GM19324 (cell line): ENCODE data around the gene OSBPL10.

ENCODE experiments used
- ATAC-seq: cut with Tn5 transposase; IDR thresholded peaks from one replicate; pipeline ENCODE4 v1.9.1; 2021; ENCODE audit warnings: mild to moderate bottlenecking, moderate library complexity; ENCODE audit not compliant: unreplicated experiment, low FRiP score

Gene OSBPL10

DNA sequence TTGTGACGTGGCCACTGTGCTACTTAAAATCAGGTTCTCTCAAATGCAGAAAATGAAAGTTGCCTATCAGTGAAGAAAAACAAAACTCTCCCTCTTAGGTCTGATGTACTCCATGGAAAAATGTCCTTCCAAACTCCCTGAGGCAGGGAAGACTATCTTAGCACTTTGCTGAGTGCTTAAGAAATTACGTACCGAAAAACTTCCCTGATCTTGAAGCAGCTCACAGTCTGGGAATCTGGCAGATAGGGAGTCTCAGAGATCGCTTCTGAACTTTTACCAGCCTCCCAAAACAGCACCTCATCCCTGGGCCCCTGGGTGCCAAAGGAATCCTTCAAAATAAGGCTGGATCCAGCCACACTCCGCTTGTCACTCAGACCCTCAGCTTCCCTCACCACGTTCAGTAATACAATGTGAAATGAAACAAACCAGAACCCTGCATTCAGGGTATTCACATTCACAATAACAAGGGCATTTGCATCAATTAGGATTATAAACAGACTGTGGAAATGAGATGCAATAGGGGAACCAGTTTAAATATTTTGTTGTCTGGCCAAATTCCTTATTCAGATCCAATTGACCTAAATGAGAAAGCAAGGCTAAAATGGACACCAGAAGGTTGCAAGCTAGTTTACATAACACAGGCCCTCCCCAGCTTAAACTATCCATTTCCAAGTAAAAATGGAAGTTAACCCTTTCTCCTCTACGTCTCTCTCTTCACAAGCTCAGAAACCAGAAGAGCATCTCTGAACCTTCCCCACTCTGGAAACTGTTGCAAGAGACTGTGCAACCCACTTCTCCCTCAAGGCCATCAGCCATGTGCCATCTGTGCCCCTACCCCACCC, 20.9 kb downstream of the OSBPL10 start:
- ATAC-seq = no peak

DNA sequence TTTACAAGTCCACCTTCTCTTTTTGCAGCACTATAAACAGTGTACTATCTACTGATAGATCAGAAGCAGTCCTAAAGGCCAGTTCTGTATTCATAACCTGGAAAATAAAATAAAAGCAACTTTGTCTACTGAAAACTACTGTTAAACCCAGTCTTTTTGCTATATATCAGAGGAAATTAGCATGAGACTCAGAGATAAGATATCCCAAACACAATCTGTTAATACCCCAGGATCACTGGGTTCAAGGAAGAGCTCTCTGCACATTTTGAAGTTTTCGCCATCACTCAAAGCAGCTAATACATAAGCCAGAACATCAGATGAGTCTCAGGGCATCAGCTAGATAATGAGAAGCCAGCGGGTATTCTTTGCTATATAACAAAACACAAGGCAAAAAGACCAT, 21.8 kb downstream of the OSBPL10 start:
- ATAC-seq = no peak

DNA sequence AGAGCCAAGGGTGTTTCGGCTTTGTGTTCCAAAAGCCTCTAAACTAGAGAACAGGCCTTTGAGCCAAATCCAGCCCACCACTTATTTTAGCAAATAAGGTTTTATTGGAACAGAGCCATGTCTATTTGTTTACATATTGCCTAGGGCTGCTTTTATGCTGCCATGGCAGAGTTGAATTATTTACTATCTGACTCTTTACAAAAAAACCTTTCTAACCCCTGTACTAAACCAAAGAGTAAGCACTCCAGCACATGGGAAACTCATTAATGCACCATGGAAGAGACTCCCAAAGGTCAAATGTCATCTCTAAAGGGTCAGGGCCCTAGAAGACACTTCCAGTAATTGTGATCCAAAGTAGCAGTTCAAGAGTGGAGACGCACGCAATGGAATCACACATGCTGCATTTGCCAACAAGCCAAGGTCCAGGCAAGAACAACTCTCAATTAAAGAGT, 22.3 kb downstream of the OSBPL10 start:
- ATAC-seq = no peak

DNA sequence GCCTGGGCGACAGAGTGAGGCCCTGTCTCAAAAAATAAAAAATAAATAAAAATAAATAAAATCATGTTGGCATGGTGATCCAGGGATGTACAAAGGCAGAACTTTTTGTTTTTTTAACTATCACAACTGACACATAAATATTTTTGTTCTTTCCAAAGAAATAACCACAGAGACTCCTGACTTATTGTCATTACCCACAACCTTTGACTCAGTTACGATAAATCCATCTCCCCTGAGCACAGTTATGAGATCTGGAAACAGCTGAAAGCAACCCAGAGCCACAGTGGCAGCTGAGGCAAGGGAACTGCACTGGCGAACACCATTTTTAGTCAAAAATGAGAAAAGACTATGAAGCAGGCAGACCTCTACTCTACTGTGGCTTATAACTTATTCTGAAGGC, 24.0 kb downstream of the OSBPL10 start:
- ATAC-seq = no peak

DNA sequence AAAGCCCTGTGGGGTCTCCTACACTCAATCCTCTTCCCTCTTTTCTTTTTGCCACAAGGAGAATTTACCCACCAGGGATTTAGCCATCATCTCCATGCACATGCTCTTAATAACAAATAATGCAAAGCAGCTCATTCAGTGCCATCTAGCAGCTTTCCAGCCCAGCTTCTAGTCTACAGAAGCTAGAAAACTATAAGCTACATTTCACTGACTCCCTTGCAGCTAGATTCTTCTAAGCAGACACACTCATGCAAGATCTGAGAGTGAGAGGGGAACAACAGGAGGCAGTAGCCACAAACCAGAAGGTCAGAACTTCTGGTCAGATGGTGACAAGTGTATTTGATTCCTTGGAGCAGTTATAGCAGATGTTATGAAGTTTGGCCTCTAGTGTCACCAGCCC, 25.5 kb downstream of the OSBPL10 start:
- no peak for ATAC-seq

DNA sequence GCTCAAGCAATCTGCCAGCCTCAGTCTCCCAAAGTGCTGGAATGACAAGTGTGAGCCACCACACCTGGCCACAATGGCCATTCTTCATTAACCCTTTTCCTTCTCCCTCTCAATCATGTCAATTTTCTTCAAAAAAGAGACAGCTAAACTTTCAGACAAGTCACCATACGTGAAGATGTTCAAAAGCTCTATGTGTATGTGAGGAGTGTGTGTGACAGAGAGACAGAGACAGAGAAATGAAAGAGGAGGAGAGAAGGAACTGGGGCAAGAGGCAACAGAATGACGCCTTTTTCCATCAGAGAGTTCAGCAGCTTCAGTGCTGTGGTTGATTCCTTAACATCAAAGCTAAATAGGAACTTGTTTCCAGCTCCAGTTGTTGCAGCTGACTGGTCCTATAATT, 27.4 kb downstream of the OSBPL10 start:
- ATAC-seq = no peak

DNA sequence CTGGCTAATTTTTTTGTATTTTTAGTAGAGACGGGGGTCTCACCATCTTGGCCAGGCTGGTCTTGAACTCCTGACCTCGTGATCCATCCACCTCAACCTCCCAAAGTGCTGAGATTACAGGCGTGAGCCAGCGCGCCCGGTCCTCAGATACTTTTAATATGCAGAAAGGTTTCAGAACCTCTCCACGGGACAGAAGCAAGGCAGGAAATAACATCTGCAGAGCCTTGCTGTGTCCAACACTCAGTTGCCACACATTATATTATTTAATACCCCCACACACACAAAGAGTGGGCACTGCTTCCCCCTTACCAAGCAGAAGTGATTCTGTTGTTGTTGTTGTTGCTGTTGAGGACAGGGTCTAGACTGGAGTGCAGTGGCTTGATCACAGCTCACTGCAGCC, 28.0 kb downstream of the OSBPL10 start:
- no peak for ATAC-seq

DNA sequence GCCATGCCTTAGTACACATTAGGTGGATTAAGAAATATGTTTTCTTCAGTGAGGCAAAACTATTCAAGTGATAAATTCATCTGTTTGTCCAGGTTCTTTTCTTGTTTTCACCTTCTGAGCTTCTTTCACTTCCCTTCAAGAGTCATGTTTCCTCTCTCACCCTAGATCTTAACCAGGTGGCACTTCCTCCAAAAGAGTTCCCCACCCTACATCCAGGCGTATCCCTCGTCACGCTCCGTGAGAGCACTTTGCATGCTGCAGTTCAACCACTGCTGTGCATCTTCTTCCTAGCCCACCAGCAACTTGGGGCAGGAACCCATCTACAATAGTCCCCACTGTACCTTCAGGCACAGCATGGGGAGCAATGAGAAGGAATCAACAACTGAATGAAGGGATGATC, 28.9 kb downstream of the OSBPL10 start:
- ATAC-seq = peak; percentile 79

DNA sequence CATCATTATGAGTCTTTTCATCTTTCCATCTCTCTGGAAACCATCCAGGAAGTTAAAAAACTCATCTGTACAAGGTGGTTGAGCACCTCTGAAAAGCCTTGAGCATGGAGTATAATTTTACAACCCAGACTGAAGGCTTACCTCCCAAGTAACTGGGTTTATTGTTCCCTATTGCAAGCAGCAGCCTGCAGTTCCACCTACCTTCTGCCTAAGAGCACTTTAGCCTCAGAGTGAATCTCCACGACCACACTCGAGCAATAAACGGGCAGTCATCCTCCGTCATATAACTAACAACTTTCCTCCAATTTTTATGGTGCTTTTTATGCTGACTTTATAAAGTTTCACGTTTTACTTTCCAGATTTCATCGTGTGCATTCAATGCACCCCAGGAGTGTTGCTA, 32.8 kb downstream of the OSBPL10 start:
- no peak for ATAC-seq

DNA sequence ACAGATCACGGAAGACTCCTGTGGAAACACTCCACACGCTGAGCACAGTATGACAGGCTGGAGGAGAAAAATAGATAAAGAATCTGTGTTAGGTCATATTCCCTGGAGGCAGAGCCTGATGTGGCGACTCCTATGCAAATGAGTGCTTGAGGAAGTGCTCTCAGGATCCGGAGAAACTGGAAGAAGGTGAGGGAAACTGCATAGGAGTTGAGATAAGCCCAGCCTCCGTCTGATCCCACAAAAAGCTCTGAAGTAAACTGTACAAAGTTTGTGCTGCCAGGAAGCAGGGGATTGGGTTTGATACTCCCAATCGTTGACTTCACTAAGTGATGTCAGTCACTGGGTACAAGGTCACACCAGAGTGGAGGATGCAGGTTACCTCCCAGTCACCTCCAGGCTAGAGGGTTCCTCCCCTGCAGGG, 33.4 kb downstream of the OSBPL10 start:
- ATAC-seq = no peak

DNA sequence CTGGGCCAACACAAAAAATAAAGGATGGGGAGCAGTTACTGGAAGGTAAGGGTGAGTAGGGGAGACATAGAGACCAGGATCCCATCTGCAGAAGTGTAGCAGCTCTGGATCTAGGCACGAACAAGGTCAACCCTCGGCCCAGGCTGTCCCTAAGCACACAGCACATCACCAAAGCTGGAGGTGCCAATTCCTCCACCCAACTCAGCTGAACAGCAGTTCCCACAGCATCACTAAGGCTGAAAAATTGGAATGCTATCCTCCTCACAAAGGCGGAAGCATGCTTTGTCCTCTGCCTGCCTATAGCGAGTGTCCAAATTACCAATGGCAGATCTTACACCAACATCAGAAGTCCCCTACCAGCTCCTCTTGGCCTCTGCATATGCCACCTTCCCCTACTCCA, 33.9 kb downstream of the OSBPL10 start:
- no peak for ATAC-seq

DNA sequence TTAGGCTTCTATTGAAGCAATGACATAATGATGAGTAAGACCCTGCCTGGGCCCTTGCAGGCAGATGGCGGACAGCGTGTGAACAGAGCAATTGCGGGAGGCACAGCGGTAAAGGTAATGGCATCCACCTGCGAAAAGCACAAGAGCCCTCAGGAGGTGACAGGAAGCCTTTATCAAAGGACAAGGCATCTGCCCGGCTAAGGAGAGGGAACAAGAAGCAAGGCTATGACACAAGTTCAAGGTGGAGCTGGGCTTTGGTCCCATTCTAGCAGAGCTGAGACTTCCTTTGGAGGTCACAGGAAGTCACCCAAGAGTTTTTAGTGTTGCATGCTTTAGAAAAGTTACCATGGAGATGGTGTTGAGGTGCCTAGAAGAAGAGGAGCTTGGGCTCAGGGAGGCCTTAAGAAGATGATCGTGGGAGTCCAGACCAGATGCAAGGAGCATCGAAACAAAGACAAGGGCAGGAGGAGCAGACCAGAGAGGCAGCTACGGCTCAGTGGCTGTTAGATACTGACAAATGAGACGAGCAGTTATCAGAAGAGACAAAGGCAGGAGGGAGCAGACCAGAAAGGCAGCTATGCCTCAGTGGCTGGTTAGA, 34.5 kb downstream of the OSBPL10 start:
- no peak for ATAC-seq

DNA sequence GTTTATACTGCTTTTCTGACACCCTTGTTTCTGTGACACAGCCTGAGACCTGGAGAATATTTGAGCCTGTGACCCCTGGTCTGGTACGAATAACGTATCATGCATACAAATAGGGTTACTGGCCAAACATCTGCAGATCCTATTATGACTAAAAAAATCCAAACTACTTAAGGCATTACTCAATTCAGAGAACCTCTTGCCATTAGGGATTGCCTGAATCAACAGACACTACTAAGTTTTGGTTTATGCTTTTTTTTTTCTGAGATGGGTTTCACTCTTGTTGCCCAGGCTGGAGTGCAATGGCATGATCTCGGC, 35.4 kb downstream of the OSBPL10 start:
- ATAC-seq = no peak

DNA sequence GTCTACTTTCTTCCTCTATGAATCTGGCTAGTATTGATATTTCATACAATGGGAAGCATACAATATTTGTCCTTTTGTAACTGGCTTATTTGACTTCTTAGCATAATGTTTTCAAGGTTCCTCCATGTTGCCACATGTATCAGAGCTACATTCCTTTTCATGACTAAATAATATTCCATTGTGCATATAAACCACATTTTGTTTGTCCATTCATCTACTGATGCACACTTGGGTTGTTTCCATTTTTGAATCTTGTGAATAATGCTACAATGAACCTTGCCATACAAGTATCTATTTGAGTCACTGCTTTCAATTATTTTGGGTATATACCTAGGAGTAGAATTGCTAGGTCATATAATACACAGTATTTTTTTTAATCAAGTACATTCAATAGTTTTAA, 38.0 kb downstream of the OSBPL10 start:
- no peak for ATAC-seq

DNA sequence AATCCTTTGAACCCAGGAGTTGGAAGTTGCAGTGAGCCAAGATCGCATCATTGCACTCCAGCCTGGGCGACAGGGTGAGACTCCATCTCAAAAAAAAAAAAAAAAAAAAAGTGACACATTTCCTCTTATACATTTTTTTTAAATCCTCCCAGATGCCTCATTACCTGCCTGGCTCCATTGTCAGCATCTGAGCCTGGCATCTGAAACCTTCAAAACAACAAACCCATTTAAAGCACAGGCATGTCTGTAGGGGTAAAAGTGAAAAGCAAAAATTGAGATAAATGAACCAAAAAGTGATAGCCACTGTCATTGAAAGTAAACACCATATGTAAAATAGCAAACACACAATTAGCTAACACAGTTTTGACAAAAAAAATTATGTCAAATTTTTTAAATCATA, 38.6 kb downstream of the OSBPL10 start:
- no peak for ATAC-seq

DNA sequence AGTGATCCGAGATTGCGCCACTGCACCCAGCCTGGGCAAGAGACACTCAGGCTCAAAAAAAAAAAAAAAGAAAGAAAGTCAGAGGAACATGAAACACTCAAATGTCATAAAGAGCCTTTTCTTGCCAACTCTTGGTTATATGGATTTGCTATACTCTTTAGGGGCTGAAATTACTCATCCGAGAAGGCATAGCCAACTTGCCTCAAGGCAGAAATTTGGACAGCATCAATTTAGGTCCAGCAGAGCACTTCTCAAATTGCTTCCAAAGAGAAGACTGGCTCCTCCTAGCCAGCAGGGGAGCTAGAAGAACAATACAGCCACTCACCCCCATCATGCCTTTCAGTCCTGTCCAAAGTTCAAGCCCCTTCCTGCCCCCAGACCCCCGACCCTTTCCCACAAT, 43.8 kb downstream of the OSBPL10 start:
- ATAC-seq = no peak

DNA sequence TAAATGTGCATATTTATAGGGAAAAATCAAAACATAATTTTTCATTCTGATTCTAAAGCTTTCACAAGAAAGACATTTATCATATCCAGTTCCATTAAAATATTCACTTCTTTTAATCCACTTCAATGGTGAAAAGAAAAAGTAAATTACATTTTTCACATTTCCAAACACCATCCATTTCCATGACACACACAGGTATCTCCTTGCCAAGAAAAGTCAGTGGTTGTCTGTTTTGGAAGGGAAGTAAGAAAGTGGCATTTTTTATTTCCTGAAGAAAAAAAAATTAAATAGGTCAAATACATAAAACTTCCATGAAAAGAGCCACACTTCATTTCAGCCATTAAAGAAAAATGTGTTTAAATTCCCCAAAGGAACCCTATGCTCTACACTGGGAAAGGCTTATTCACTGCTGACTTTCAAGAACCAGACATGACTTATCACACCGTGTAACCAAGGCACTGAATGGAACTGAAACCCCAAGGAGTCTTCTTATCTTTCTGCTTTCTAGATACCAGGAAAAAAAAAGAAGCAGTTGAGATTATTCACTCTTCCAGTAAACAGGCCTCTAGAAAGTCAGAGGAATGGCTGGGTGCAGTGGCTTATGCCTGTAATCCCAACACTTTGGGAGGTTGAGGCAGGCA, 44.5 kb downstream of the OSBPL10 start:
- ATAC-seq = no peak

DNA sequence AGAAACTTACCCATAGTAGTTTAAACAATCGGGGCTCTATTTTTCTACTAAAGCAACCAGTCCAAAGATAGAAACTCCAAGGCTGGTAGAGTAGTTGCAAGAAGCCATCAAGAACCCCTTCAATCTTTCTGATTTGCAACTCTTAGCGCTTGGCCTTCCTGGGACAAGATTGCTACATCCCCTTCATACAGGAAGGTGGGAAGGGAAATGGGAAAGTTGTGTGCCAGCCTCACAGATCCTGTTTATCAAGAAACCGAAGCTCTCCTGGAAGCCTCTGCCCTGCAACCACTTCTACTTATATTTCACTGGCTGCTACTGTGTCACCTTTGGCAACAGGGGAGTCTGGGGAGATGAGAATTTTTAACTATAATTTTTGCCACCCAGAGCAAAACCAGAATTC, 46.2 kb downstream of the OSBPL10 start:
- no peak for ATAC-seq

DNA sequence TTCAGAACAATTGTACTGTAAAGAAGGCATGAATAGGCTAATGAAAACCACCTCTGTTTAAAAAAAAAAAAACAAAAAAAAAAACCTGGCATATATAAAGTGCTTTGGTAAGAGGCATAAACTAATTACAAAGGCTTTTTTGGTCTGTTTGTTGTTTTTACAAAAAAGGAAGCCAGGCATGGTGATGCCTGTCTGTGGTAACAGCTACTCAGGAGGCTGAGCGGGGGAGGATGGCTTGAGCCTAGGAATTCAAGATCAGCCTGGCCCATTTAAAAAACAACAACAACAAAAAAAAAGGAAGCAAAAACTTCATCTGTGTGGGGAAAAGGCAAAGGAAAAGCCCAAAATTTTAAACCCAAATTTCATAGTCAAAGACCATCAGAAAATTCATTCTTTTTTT, 47.0 kb downstream of the OSBPL10 start:
- ATAC-seq = no peak

DNA sequence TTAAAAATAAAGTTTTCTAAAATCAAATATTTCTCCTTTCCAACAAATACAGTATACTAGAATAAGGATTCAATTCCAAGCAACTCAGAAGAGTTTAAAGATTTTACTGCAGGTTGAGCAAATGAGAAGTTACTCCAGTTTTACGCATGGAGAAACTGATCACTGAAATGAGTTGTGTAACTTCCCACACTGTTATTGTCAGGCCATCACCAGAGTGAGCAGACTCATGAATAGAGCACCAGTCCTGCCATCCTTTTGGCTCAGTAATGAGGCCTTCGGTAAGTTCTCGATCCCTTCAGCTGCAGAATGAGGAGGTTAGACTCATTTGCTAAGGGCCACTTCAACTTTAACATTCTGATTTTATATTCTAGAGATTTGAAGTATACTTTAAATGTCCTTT, 48.1 kb downstream of the OSBPL10 start:
- ATAC-seq = no peak

DNA sequence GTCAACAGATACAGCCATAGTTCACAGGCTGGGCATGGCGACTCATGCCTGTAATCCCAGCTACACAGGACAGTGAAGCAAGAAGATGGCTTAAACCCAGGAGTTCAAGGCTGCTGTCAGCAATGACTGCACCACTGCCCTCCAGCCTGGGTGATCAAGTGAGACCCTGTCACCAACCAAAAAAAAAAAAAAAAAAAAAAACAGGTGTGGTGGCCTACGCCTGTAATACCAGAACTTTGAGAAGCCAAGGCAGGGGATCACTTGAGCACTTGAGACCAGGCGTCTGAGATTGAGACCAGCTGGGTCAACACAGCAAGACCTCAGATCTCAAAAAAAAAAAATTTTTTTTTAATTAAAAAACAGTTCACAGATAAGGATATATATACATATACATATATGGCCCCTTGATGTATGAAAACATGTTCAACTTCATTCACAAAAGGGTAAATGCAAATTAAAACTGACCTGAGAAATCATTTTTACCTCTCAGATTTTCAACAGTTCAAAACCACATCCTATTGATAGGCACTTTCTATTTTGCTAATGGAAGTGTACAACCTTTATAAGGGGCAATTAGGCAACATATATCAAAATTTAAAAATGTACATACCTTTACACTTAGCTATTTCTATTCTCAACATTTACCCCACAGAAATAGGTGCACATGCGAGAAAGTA, 51.1 kb downstream of the OSBPL10 start:
- ATAC-seq = no peak
